GM19438 (cell line): Measurements from ENCODE around the gene CRK.

Experiments used
- ATAC-seq: cut with Tn5 transposase; IDR thresholded peaks from one replicate; pipeline ENCODE4 v1.9.1; 2021; ENCODE audit warnings: low read depth; ENCODE audit not compliant: unreplicated experiment

CRK gene

DNA sequence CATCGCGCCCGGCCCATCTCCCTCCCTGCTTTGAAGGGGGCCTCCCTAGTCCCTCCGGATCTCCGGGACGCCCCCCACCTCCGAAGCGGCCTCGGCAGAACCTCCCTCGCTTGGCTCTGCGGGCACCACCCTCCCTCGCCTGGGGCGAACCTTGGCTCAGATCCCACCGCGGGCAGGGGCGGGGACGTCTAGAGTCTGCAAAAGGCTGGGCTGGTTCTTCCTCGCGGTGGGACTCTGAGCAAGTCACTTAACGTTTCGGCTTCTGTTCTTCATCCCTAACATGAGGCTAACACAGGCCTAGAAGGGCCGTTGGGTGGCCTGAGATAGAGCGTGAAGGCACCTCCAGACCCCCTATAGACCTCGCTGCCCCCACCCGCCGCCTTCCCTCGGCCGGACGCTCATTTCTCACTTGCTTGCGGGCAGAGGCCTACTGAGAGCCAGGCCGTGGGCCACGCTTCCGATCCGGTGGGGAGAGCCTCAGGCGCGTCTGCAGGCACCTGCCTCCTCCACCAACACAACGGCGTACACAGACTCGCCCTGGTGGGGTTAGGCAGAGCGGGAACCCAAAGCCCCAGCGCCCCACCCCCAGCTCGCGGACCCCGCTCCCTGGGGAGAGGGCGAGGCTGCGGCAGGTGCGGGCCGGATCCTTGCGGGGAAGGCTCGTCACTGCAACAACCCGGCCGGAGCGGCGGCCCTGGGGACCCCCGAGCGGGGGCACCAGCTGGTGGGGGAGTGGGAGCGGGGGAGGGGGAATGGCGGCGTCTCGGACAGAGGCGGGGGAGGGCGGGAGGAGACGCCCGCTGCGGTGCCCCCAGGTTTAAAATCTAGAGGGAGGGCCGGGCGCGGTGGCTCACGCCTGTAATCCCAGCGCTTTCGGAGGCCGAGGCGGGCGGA, 31.0 kb upstream of the CRK start:
- no peak for ATAC-seq

- ATAC-seq = no peak
Measured at GRCh38 chr17:1485423-1486376, 29.7 kb upstream of the CRK start.

DNA sequence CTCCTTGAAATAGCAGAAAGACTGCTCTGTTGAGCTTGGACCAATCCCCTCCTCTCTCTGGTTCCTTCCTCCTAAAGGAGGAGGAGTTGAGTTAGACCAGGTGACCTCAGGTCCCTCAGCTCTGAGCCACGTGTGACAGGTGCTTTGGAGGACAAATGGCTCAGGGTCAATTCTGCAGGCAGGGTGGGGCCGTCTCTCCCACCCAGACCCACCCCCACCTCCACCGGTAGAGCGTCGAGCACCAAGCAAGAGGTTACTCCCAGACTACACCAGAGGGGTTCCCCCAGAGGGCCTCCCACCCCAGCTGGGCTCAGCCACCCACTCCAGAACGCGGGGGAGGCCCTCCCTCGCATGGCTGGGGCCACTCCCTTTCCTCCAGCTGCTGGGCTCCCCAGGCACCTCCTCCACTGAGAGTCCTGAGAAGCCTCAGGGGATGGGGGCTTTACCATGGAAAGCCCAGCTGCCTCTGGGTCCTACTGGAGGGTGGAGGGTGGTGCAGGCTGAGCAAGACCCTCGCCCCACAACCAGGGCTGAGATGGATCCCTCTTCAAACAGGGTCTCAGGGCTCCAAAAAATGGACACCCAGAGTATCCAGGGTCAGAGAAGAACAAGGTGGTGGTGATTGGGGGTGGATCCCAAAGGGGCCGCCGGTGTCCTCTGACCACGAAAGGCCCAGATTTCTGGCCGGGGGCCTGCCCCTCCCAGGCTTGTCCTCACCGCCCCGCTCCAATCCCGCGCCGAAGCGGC, 28.8 kb upstream of the CRK start:
- no peak for ATAC-seq

- no peak for ATAC-seq
Measured at GRCh38 chr17:1484060-1484535, 28.1 kb upstream of the CRK start.

DNA sequence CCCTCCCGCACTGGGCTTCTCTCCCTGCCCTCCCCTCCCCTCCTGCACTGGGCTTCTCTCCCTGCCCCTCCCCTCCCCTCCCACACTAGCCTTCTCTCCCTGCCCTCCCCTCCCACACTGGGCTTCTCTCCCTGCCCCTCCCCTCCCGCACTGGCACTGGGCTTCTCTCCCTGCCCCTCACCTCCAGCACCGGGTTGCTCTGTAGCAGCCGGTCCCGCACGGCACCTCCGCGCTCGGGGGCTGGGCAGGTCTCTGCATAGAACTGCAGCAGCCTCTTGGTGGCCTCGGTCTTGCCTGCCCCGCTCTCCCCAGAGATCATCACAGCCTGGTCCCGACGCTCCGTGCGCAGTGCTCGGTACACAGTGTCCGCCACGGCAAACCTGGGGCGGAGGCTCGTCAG, 26.6 kb upstream of the CRK start:
- no peak for ATAC-seq

DNA sequence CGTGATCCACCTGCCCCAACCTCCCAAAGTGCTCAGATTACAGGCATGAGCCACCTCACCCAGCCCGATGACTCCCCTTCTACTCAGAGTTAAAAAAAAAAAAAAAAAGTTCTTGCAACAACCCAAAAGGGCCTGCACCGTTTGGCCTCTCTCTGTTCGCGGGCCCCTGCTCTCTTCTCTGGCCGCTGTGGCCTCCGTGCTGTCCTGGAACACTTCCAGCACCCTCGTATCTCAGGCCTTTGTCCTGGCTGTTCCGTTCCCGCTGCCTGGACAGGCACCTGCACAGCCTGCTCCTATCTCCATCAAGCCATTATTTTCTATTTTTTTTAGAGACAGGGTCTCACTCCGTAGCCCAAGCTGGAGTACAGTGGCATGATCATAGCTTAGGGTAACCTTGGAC, 25.7 kb upstream of the CRK start:
- ATAC-seq = no peak

GRCh38 chr17:1480747-1481465, 24.9 kb upstream of the CRK start:
- ATAC-seq = no peak

GRCh38 chr17:1478418-1478817, 22.4 kb upstream of the CRK start:
- no peak for ATAC-seq

DNA sequence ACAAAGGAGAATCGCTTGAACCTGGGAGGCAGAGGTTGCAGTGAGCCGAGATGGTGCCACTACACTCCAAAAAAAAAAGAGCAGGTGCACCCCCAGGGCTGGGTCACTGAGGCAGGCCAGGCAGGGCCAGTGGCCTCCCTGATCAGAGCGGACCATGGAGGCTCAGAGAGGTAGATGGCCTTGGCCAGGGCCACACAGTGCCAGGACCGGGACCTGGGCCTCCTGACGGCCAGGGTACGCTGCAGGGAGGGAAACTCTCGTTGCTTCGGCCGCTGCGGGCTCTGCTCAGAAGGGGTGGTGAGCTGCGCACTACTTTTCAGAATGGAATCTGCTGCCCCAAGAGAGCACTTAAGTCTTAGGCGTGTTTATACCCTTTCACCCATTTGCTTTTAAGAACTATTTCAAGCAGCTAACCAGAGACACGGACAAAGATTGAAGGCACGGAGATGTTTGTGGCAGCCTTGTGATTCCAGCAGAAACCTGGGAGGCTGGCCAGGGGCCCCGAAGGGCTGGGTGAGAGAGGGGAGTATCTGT, 19.4 kb upstream of the CRK start:
- no peak for ATAC-seq

GRCh38 chr17:1474402-1475189, 18.6 kb upstream of the CRK start:
- peak; percentile 55 for ATAC-seq

DNA sequence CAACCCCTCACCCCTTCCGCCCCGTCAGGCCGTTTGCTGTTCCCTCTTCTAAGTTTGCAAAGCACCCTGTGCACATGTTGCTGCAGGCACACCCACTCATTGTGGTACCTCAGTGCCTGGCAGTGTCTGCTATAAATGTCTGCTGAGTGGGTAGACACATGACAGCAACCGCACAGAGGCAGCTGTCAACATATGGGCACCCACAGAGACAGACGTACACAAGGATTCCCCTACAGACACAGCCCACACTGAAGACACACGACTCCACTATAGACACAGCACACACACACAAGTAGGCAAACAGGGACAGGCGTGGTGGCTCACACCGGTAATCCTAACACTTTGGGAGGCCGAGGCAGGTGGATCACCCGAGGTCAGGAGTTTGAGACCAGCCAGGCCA, 17.8 kb upstream of the CRK start:
- ATAC-seq = no peak

DNA sequence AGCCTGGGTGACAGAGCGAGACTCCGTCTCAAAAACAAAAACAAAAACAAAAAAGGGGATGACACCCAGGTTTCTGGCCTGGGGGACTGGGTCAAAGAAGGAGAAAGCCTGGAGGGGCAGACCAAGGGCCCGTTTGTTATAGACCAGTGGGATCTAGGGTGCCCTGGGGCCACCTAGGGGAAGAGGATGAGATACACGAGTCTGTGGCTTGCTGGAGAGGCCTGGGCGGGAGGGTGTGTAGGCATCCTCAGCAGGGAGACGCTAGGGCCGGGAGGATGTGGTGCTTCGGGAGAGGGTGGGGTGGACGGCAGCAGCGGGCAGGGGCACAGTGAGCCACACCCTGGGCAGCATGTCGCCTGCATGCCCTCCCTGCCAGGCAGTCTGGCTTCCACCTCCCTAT, 17.1 kb upstream of the CRK start:
- no peak for ATAC-seq

- ATAC-seq = no peak
Measured at GRCh38 chr17:1471911-1472821, 16.1 kb upstream of the CRK start.

DNA sequence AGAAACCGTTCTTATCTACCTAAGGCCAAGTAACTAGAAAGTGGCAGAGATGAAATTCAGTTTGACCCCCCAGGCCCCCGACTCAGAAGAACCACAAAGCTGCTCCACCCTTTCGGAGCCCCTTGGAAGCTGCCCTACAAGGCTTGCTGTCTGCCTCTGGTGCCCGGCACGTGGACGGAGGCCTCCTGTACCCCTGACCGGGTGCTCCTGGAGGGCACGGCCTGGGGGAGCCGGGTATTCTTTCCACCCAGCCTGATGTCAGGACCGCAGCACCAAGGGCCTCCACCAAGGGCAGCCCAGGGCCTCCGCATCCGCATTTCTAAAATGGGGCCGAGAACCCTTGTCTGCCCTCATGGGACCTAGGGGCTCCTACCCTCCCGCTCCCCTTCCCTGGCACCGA, 15.5 kb upstream of the CRK start:
- ATAC-seq = no peak

DNA sequence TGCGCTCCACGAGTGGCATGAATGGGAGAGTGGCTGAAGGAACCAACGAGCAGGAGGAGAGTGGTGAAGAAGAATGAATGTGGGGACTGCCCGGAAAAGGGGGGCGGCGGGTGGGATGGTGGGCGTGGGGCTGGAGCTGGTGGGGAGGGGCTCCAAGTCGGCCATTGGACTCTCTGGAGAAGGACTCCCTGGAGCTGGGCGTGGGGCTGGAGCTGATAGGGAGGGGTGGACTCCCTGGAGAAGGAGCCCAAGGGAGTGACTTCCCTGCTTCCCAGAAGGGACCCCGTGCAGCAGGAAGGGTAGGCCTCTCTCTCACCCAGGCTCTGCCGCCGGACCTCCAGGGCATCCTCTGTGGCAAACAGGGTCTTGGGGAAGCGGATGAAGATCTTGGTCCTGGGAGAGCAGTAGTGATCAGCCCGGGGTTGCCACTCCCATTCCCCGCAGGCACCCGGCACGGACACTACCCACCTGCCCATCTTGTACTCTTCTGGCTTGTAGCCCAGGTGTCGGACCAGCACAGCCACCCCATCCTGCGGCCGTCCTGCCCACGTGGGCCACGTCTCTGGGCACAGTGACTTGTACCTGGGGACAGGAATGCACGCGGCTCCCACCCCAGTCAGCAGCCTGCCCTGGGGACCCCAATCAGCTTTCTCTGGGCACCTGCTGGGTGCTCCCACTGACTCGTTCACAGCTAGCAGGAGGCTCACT, 14.9 kb upstream of the CRK start:
- no peak for ATAC-seq

DNA sequence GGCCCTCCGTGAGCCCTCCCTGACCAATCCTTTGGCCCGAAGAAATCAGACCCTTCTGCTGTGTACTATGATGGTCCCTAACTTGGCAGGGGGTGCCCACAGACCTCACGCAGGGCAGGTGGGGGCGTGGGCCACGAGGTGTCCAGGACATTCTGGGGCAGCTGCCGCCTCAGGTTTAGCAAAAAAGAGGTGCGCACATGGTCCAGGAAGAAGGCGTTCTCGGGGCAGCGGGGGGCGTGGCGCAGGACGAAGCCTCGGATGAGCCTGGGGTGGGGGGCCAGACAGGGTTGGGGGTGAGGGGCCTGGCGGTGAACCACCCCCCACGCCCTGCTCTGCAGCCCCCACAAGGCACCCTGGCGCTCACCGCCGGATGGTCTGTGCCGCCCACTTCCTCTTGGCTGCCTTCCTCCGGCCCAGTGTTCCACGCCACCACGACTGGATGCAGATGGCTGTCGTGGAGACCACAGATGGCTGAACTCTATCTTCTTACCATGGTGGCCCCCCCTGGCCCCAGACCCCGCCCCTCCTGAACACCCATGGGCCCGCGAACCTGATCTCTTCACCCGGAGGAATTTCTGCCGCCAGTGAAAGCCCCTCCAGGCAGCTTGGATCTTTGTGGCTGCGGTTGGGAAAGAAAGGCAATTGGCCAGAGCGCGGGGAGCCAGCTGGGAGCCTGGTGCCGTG, 14.2 kb upstream of the CRK start:
- ATAC-seq = no peak
